ENCODE data around the gene ZCCHC10. TPM values are rescaled to one million over a fixed set of nuclear protein-coding genes. Genes with fewer than 3 reads are reported as not detected.
"Not testable (repeated sequence)": the region's sequence is repeated elsewhere in the genome, so short reads cannot be mapped to it uniquely, and the experiment has no call there.

ZCCHC10 gene
- total and polyA plus RNA-seq, 2 donors: 30.5 to 38.6 TPM

DNA sequence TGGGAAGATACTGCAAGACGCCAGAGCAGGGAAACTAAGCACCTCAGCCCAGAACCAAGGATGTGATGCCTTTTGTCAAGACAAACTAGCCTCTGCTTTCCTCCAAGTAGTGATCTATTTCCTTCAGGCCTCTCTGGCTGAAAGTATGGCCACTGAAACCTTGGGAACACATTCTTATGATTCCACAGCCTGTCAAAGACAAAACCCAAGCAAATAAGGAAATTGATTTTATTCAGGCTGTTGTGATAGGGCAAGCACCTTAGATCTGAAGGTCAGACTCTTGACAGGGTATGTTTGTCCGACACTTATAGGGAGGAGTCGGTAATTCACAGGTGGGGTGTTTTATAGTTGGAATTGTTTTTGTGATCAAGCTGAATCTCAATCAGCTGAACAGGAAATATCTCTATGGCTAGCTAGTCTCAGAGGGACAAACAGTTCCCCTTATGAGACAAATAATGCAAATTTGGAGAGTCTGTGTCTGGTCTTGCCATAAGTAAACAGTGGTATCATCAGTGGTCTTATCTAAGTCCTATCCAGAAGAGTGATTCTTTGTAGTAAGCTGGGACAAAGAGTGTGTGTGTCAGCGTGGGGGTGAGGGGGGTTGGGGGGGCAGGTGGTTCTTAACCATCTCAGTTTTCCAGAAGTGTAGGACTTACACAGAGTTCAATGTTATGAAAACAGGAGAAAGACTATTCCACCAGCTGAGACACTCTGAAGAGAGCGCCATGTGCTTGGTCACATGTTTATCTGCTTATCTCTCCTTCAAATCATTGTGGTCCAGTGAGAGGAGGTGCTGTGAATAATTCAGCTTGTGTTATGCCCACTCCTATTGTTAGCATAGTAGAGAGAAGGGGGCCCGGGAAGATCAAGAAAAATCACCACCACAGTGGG lies 6.7 kb upstream of the ZCCHC10 start:
- no peaks in the 10 kb centered on the region for H3K9me3 ChIP-seq (ENCODE audit: control insufficient read depth in 2 of 2, insufficient read depth in 1 of 2, low read length in 1 of 2)
- DNase-seq (ENCODE audit: low read depth in 6 of 9, low spot score in 9 of 9): peak in 1 of 9 donors; percentile 11
- H3K36me3 ChIP-seq (ENCODE audit: control insufficient read depth in 2 of 2, insufficient read depth in 2 of 2, low read length in 1 of 2): no peaks in the 10 kb centered on the region
- H3K27me3 ChIP-seq (ENCODE audit: control insufficient read depth in 2 of 2, insufficient read depth in 1 of 2, low read length in 1 of 2): no peaks in the 10 kb centered on the region
- H3K4me3 ChIP-seq (ENCODE audit: low read length in 2 of 2): no peak overlapping the region
- no peak overlapping the region for H3K27ac ChIP-seq (ENCODE audit: low read depth in 1 of 2, low read length in 1 of 2)
- WGBS: 61% methylated on average over 6 of the region's 6 CpGs
- H3K4me1 ChIP-seq (ENCODE audit: control insufficient read depth in 2 of 2, insufficient read depth in 2 of 2, low read length in 2 of 2): no peaks in the 10 kb centered on the region

DNA sequence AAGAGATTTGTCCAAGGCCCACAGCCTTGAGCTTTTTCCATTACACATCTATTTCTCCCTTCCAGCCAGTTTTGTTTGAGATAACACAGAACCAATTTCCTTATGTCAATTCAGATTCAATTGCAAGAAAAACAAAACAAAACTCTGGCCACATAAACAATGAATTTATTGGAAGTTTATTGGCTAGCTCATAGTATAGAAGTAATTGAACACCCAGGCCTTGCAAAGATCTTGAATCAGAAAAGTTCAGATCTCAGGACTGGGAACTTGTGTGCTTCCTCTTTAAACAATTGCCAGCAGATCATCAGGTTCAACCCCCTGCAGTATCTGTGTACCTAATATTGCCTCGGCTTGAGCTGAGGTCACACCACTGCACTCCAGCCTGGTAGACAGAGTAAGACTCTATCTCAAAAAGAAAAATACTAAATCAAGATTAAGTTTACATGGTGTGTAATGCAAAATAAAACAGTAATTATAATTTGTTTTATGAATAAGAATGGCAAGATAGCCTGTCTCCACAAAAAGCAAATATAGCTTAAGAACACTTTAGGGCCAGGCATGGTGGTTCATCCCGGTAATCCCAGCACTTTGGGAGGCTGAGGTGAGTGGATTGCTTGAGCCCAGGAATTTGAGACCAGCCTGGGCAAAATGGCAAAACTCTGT lies 4.1 kb upstream of the ZCCHC10 start:
- no peak for DNase-seq (ENCODE audit: low read depth in 6 of 9, low spot score in 9 of 9)
- 97% methylated on average over 2 of the region's 2 CpGs for WGBS
- Histone ChIP-seq H3K27me3 (ENCODE audit: control insufficient read depth in 2 of 2, insufficient read depth in 1 of 2, low read length in 1 of 2) (no peaks in the 10 kb centered on the region), H3K4me1 (ENCODE audit: control insufficient read depth in 2 of 2, insufficient read depth in 2 of 2, low read length in 2 of 2) (peaks cover 0 to 4% of the 10 kb centered on the region in 2 donors), H3K4me3 (ENCODE audit: low read length in 2 of 2) (no peak overlapping the region), H3K27ac (ENCODE audit: low read depth in 1 of 2, low read length in 1 of 2) (no peak overlapping the region), H3K9me3 (ENCODE audit: control insufficient read depth in 2 of 2, insufficient read depth in 1 of 2, low read length in 1 of 2) (no peaks in the 10 kb centered on the region), H3K36me3 (ENCODE audit: control insufficient read depth in 2 of 2, insufficient read depth in 2 of 2, low read length in 1 of 2) (no peaks in the 10 kb centered on the region)

DNA sequence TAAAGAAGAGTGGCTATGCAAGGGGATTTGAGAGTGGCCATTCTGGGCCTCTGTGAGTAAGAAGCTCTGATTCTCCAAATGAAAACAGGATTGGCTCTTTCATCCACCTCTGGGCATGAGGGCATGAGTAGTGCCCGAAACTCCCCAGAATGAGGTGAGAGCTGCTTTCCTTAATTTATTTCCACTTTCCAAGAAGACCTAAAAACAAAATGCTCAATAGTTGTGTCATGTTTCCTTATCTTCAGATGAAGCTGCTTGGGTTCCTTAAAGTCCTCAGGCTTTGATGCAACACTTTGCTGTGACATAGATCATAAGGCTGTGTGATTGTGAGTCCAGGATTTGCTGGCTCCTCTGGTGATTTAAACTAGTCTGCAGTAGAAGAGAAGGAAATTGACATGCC lies 3.1 kb upstream of the ZCCHC10 start:
- 96% methylated on average over 1 of the region's 1 CpG for WGBS
- H3K9me3 ChIP-seq (ENCODE audit: control insufficient read depth in 2 of 2, insufficient read depth in 1 of 2, low read length in 1 of 2): no peaks in the 10 kb centered on the region
- H3K27me3 ChIP-seq (ENCODE audit: control insufficient read depth in 2 of 2, insufficient read depth in 1 of 2, low read length in 1 of 2): no peaks in the 10 kb centered on the region
- H3K4me1 ChIP-seq (ENCODE audit: control insufficient read depth in 2 of 2, insufficient read depth in 2 of 2, low read length in 2 of 2): peaks cover 0 to 5% of the 10 kb centered on the region in 2 donors
- no peak overlapping the region for H3K27ac ChIP-seq (ENCODE audit: low read depth in 1 of 2, low read length in 1 of 2)
- no peaks in the 10 kb centered on the region for H3K36me3 ChIP-seq (ENCODE audit: control insufficient read depth in 2 of 2, insufficient read depth in 2 of 2, low read length in 1 of 2)
- H3K4me3 ChIP-seq (ENCODE audit: low read length in 2 of 2): no peak overlapping the region
- DNase-seq (ENCODE audit: low read depth in 6 of 9, low spot score in 9 of 9): no peak

DNA sequence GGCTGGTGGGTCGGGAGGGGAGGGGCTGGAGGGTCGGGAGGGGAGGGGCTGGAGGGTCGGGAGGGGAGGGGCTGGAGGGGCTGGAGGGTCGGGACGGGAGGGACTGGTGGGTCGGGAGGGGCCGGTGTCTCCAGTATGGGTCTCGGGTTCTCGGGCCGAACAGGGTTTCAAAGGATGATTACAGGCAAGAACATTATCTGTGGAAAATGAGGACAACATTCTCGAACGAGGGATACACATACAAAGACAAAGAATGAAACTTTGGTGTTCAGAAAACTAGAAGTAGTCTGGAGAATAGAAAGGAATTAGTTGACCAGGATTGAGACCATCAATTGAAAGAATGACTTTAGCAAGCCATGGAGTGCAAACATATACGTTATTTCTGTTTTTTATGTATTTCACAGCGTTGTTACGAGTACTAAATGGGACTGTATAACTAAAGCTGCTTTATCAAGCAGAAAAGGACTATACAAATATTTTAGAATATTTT lies 360 bp upstream of the ZCCHC10 start:
- Histone ChIP-seq H3K9me3 (ENCODE audit: control insufficient read depth in 2 of 2, insufficient read depth in 1 of 2, low read length in 1 of 2) (no peaks in the 10 kb centered on the region), H3K4me3 (ENCODE audit: low read length in 2 of 2) (peak overlapping the region; percentile 76 to 93), H3K27ac (ENCODE audit: low read depth in 1 of 2, low read length in 1 of 2) (peak overlapping the region in 1 of 2 donors; percentile 69), H3K4me1 (ENCODE audit: control insufficient read depth in 2 of 2, insufficient read depth in 2 of 2, low read length in 2 of 2) (peaks cover 0 to 5% of the 10 kb centered on the region in 2 donors), H3K36me3 (ENCODE audit: control insufficient read depth in 2 of 2, insufficient read depth in 2 of 2, low read length in 1 of 2) (peaks cover 3 to 4% of the 10 kb centered on the region in 2 donors), H3K27me3 (ENCODE audit: control insufficient read depth in 2 of 2, insufficient read depth in 1 of 2, low read length in 1 of 2) (no peaks in the 10 kb centered on the region)
- WGBS: 11% methylated on average over 15 of the region's 15 CpGs
- DNase-seq (ENCODE audit: low read depth in 6 of 9, low spot score in 9 of 9): no peak

DNA sequence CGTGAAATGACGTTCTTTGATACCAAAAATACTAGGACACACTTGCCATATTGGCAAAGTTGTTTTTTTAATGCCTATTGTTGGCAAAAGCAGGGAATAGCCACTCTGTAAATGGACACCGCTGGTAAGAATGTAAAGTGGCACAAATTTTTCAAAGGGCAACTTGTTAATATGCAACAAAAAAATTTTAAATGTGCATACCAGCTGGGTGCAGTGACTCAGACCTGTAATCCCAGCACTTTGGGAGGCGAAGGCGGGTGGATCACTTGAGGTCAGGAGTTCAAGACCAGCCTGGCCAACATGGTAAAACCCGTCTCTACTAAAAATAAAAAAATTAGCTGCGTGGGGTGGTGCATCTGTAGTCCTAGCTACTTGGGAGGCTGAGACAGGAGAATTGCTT lies 6.9 kb downstream of the ZCCHC10 start:
- not testable (repeated sequence) for H3K27me3 ChIP-seq (ENCODE audit: control insufficient read depth in 2 of 2, insufficient read depth in 1 of 2, low read length in 1 of 2); H3K4me3 ChIP-seq (ENCODE audit: low read length in 2 of 2); H3K4me1 ChIP-seq (ENCODE audit: control insufficient read depth in 2 of 2, insufficient read depth in 2 of 2, low read length in 2 of 2); DNase-seq (ENCODE audit: low read depth in 6 of 9, low spot score in 9 of 9); H3K9me3 ChIP-seq (ENCODE audit: control insufficient read depth in 2 of 2, insufficient read depth in 1 of 2, low read length in 1 of 2); H3K27ac ChIP-seq (ENCODE audit: low read depth in 1 of 2, low read length in 1 of 2)
- H3K36me3 ChIP-seq (ENCODE audit: control insufficient read depth in 2 of 2, insufficient read depth in 2 of 2, low read length in 1 of 2): peaks cover 6 to 28% of the 10 kb centered on the region in 2 donors
- 98% methylated on average over 7 of the region's 7 CpGs for WGBS

DNA sequence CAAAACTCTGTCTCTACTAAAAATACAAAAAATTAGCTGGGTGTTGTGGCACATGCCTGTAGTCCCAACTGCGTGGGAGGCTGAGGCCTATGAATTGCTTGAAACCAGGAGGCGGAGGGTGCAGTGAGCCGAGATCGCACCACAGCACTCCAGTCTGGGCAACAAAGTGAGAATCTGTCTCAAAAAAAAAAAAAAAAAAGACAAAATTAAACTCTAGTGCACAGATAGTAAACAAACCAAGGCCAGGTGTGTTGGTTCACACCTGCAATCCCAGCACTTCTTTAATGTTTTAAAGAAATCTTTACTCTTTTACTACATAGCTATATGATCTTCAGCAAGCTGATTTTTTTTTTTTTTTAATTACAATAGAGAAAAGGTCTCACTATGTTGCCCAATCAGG lies 8.4 kb downstream of the ZCCHC10 start:
- DNase-seq (ENCODE audit: low read depth in 6 of 9, low spot score in 9 of 9): no peak
- Histone ChIP-seq H3K9me3 (ENCODE audit: control insufficient read depth in 2 of 2, insufficient read depth in 1 of 2, low read length in 1 of 2) (no peaks in the 10 kb centered on the region), H3K27ac (ENCODE audit: low read depth in 1 of 2, low read length in 1 of 2) (no peak overlapping the region), H3K4me1 (ENCODE audit: control insufficient read depth in 2 of 2, insufficient read depth in 2 of 2, low read length in 2 of 2) (no peaks in the 10 kb centered on the region), H3K27me3 (ENCODE audit: control insufficient read depth in 2 of 2, insufficient read depth in 1 of 2, low read length in 1 of 2) (no peaks in the 10 kb centered on the region), H3K36me3 (ENCODE audit: control insufficient read depth in 2 of 2, insufficient read depth in 2 of 2, low read length in 1 of 2) (peaks cover 6 to 29% of the 10 kb centered on the region in 2 donors), H3K4me3 (ENCODE audit: low read length in 2 of 2) (no peak overlapping the region)
- WGBS: 84% methylated on average over 4 of the region's 4 CpGs

DNA sequence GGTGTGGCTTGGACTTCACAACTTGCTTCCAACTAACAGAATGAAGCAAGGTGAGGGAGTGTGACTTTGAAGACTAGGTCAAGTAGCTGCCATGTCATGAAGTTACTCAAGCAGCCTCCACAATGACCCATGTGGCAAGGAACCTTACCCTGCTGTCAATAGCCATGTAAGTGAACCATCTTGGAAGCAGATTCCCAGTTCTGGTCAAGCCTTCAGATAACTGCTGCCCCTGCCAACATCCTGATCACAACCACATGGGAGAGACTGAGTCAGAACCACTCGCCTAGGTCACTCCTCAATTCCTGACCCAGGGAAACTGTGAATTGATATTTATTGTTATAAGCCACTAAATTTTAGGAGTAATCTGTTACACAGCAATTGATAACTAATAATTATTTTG lies 10.9 kb downstream of the ZCCHC10 start:
- Histone ChIP-seq H3K27me3 (ENCODE audit: control insufficient read depth in 2 of 2, insufficient read depth in 1 of 2, low read length in 1 of 2) (no peaks in the 10 kb centered on the region), H3K4me1 (ENCODE audit: control insufficient read depth in 2 of 2, insufficient read depth in 2 of 2, low read length in 2 of 2) (no peaks in the 10 kb centered on the region), H3K27ac (ENCODE audit: low read depth in 1 of 2, low read length in 1 of 2) (no peak overlapping the region), H3K4me3 (ENCODE audit: low read length in 2 of 2) (no peak overlapping the region), H3K9me3 (ENCODE audit: control insufficient read depth in 2 of 2, insufficient read depth in 1 of 2, low read length in 1 of 2) (no peaks in the 10 kb centered on the region), H3K36me3 (ENCODE audit: control insufficient read depth in 2 of 2, insufficient read depth in 2 of 2, low read length in 1 of 2) (peaks cover 3 to 24% of the 10 kb centered on the region in 2 donors)
- no peak for DNase-seq (ENCODE audit: low read depth in 6 of 9, low spot score in 9 of 9)
- WGBS: 98% methylated on average over 1 of the region's 1 CpG

DNA sequence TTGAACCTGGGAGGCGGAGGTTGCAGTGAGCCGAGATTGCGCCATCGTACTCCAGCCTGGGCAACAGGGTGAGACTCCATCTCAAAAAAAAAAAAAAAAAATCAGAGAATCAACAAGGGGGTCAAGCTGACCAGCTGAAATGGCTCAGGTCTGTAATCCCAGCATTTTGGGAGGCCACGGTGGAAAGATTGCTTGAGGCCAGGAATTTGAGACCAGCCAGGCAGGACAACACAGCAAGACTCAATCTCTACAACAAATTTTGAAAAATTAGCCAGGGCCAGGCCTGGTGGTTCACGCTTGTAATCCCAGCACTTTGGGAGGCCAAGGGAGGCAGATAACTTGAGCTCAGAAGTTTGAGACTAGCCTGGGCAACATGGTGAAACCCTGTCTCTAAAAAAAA lies 17.9 kb downstream of the ZCCHC10 start:
- WGBS: 80% methylated on average over 6 of the region's 6 CpGs
- H3K9me3 ChIP-seq (ENCODE audit: control insufficient read depth in 2 of 2, insufficient read depth in 1 of 2, low read length in 1 of 2); DNase-seq (ENCODE audit: low read depth in 6 of 9, low spot score in 9 of 9); H3K27me3 ChIP-seq (ENCODE audit: control insufficient read depth in 2 of 2, insufficient read depth in 1 of 2, low read length in 1 of 2); H3K36me3 ChIP-seq (ENCODE audit: control insufficient read depth in 2 of 2, insufficient read depth in 2 of 2, low read length in 1 of 2); H3K27ac ChIP-seq (ENCODE audit: low read depth in 1 of 2, low read length in 1 of 2); H3K4me3 ChIP-seq (ENCODE audit: low read length in 2 of 2); H3K4me1 ChIP-seq (ENCODE audit: control insufficient read depth in 2 of 2, insufficient read depth in 2 of 2, low read length in 2 of 2): not testable (repeated sequence)

DNA sequence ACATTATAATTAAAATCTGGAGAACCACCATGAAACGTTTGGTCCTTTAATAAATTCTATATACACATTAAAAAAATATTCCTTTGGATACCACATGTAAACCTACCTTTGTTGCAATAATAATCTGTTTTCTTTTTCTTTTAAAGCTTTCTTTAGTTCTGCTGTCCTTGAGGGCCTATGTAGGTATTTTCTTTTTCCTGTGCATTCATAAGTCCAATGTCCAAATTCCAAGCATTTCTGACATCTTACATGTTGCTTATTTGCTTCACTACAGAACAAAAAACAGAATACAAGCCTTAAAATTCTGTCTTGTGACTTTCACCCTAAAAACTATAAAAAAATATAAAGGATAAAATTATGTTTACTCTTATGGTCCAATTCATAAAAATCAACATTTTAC lies 19.7 kb downstream of the ZCCHC10 start:
- Histone ChIP-seq H3K4me3 (ENCODE audit: low read length in 2 of 2) (no peak overlapping the region), H3K9me3 (ENCODE audit: control insufficient read depth in 2 of 2, insufficient read depth in 1 of 2, low read length in 1 of 2) (no peaks in the 10 kb centered on the region), H3K27me3 (ENCODE audit: control insufficient read depth in 2 of 2, insufficient read depth in 1 of 2, low read length in 1 of 2) (no peaks in the 10 kb centered on the region), H3K27ac (ENCODE audit: low read depth in 1 of 2, low read length in 1 of 2) (no peak overlapping the region), H3K36me3 (ENCODE audit: control insufficient read depth in 2 of 2, insufficient read depth in 2 of 2, low read length in 1 of 2) (peaks cover 0 to 10% of the 10 kb centered on the region in 2 donors), H3K4me1 (ENCODE audit: control insufficient read depth in 2 of 2, insufficient read depth in 2 of 2, low read length in 2 of 2) (no peaks in the 10 kb centered on the region)
- 94% methylated on average over 1 of the region's 1 CpG for WGBS
- DNase-seq (ENCODE audit: low read depth in 6 of 9, low spot score in 9 of 9): no peak

Measured in thymus (tissue), 11 donors.